ENCODE results near the gene CALY.
A peak's percentile ranks its signal among the peaks of the same experiment; 100 is the strongest.
"Not testable (repeated sequence)": the region's sequence is repeated elsewhere in the genome, so short reads cannot be mapped to it uniquely, and the experiment has no call there.

The CALY gene

DNA sequence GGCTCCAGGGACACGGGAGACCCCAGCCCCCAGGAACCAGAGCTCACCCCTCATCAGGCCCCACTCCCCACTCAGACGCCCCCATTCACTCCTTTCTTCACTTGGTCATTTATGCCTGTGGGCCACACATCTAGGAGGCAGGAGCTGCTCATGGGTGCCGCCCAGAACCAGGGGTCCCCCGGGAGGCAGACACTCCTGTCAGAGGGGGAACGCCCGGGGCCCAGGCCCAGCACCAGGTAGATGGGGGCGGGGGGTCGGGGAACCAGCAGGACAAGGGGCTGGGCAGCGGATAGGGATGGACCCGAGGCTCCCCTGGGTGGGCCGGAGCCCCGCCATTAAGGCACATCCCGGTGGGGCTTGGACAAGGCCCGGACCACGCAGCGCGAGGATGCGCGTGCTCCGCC, 11.8 kb downstream of the CALY start:
- H3K4me3 ChIP-seq (ENCODE audit: low read length in 2 of 2): peak overlapping the region; percentile 48 to 74
- WGBS, 2 donors (ENCODE audit: extremely low coverage in 2 of 2, insufficient read length in 2 of 2, insufficient replicate concordance in 1 of 2): no CpG with 5 or more reads among the region's 20 CpGs
- H2AK5ac ChIP-seq (ENCODE audit: low read depth, low read length): peak overlapping the region; percentile 96
- H2BK12ac ChIP-seq (ENCODE audit: low read length): peak overlapping the region; percentile 41
- peaks cover 0 to 44% (median 39%) of the 10 kb centered on the region in 3 experiments for H3K27me3 ChIP-seq (ENCODE audit: control insufficient read depth in 3 of 3, insufficient read depth in 3 of 3, low read depth in 1 of 3, low read length in 3 of 3)
- no peak overlapping the region for H3K4ac ChIP-seq (ENCODE audit: low read length)
- H2BK120ac ChIP-seq (ENCODE audit: low read depth, low read length): no peak overlapping the region
- H3K27ac ChIP-seq (replicated peaks; ENCODE audit: low read length): no peak overlapping the region
- no peak overlapping the region for H3K9ac ChIP-seq (ENCODE audit: low read depth, low read length, poor library complexity)
- DNase-seq (ENCODE audit: low spot score): no peak
- peak overlapping the region; percentile 89 for H3K4me2 ChIP-seq (ENCODE audit: insufficient read depth, low read length, poor library complexity, severe bottlenecking)
- no peak overlapping the region for H3K23ac ChIP-seq (ENCODE audit: low read depth, low read length, poor library complexity)
- H3K4me1 ChIP-seq (ENCODE audit: control insufficient read depth in 2 of 2, insufficient read depth in 1 of 2, low read depth in 1 of 2, low read length in 2 of 2): peaks cover 7 to 14% of the 10 kb centered on the region in 2 donors
- H4K91ac ChIP-seq (ENCODE audit: low read depth, low read length, poor library complexity): peak overlapping the region; percentile 53
- no peak overlapping the region for H2BK5ac ChIP-seq (ENCODE audit: low read length)
- H2BK15ac ChIP-seq (ENCODE audit: low read length): peak overlapping the region; percentile 99
- H3K14ac ChIP-seq (ENCODE audit: low read length): no peak overlapping the region
- H3K9me3 ChIP-seq (replicated peaks in 1 of 2; ENCODE audit: control insufficient read depth in 2 of 2, insufficient read depth in 1 of 2, low read depth in 1 of 2, low read length in 2 of 2): no peaks in the 10 kb centered on the region
- peaks cover 1% of the 10 kb centered on the region for H3K79me1 ChIP-seq (ENCODE audit: low read depth, low read length)
- peak overlapping the region; percentile 97 for H3K18ac ChIP-seq (ENCODE audit: low read length)
- peak overlapping the region; percentile 96 for H2AFZ ChIP-seq (ENCODE audit: low read length)
- H3K36me3 ChIP-seq (replicated peaks in 1 of 2; ENCODE audit: control insufficient read depth in 2 of 2, insufficient read depth in 2 of 2, low read length in 2 of 2): no peaks in the 10 kb centered on the region
- no peak overlapping the region for H4K8ac ChIP-seq (ENCODE audit: low read depth, low read length)

DNA sequence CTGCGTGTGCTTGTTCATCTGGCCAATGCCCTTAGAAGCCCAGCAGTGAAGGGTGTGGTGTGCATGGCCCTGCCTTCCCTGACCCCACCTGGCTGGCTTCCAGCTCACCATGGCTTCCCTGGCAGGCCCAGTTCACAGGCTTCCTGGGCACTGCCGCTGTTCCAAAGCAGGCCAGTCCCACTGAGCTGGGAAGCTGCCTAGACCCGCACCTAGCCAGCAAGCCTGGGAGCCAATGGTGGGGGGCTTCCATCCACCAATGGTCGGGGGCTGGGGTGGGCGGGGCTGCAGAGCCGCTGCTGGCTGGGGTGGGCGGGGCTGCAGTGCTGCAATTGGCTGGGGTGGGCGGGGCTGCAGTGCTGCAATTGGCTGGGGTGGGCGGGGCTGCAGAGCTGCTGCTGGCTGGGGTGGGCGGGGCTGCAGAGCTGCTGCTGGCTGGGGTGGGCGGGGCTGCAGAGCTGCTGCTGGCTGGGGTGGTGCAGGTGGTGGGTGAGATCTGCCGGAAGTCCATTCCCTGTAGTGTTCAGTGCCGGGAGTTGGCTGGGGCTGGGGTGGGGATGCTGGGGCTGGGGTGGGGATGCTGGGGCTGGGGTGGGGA, 12.4 kb downstream of the CALY start:
- Histone ChIP-seq H3K23ac (ENCODE audit: low read depth, low read length, poor library complexity) (peak overlapping the region; percentile 96), H3K27ac (replicated peaks; ENCODE audit: low read length) (peak overlapping the region; percentile 39), H3K14ac (ENCODE audit: low read length) (no peak overlapping the region), H3K4ac (ENCODE audit: low read length) (no peak overlapping the region), H2BK5ac (ENCODE audit: low read length) (no peak overlapping the region), H3K79me1 (ENCODE audit: low read depth, low read length) (peaks cover 3% of the 10 kb centered on the region), H3K4me3 (ENCODE audit: low read length in 2 of 2) (peak overlapping the region in 1 of 2 donors; percentile 11), H4K91ac (ENCODE audit: low read depth, low read length, poor library complexity) (no peak overlapping the region), H4K8ac (ENCODE audit: low read depth, low read length) (no peak overlapping the region), H3K9me3 (replicated peaks in 1 of 2; ENCODE audit: control insufficient read depth in 2 of 2, insufficient read depth in 1 of 2, low read depth in 1 of 2, low read length in 2 of 2) (no peaks in the 10 kb centered on the region), H2BK15ac (ENCODE audit: low read length) (peak overlapping the region; percentile 93), H2BK120ac (ENCODE audit: low read depth, low read length) (no peak overlapping the region), H3K4me2 (ENCODE audit: insufficient read depth, low read length, poor library complexity, severe bottlenecking) (peak overlapping the region; percentile 86), H2AFZ (ENCODE audit: low read length) (peak overlapping the region; percentile 81), H3K18ac (ENCODE audit: low read length) (peak overlapping the region; percentile 96), H2BK12ac (ENCODE audit: low read length) (peak overlapping the region; percentile 46), H3K27me3 (ENCODE audit: control insufficient read depth in 3 of 3, insufficient read depth in 3 of 3, low read depth in 1 of 3, low read length in 3 of 3) (peaks cover 0 to 44% (median 41%) of the 10 kb centered on the region in 3 experiments), H3K9ac (ENCODE audit: low read depth, low read length, poor library complexity) (peak overlapping the region; percentile 83), H3K4me1 (ENCODE audit: control insufficient read depth in 2 of 2, insufficient read depth in 1 of 2, low read depth in 1 of 2, low read length in 2 of 2) (peaks cover 4 to 13% of the 10 kb centered on the region in 2 donors), H3K36me3 (replicated peaks in 1 of 2; ENCODE audit: control insufficient read depth in 2 of 2, insufficient read depth in 2 of 2, low read length in 2 of 2) (no peaks in the 10 kb centered on the region), H2AK5ac (ENCODE audit: low read depth, low read length) (peak overlapping the region; percentile 61)
- no CpG with 5 or more reads among the region's 13 CpGs for WGBS, 2 donors (ENCODE audit: extremely low coverage in 2 of 2, insufficient read length in 2 of 2, insufficient replicate concordance in 1 of 2)
- no peak for DNase-seq (ENCODE audit: low spot score)

DNA sequence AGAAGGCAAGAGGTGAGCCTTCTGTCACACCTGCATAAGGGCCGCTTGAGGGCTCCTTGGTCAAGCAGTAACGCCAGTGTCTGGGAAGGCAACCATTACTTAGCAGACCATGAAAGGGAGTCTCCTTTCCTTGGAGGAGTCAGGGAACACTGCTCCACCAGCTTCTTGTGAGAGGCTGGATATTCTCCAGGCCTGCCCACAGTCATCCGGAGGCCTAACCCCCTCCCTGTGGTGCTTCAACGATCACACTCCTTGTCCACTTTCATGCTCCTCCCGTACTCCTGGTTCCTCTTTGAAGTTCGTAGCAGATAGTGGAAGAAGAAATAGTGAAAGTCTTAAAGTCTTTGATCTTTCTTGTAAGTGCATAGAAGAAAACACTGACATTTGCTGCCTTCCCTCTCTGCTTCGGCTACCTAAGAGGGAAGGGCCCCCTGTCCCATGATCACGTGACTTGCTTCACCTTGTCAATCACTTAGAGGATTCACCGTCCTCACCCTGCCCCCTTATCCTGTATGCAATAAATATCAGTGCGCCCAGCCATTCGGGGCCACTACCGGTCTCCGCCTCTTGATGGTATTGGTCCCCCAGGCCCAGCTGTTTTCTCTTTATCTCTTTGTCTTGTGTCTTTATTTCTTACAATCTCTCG, 14.5 kb downstream of the CALY start:
- H3K27ac ChIP-seq (replicated peaks; ENCODE audit: low read length); H2BK120ac ChIP-seq (ENCODE audit: low read depth, low read length); H3K23ac ChIP-seq (ENCODE audit: low read depth, low read length, poor library complexity); H4K91ac ChIP-seq (ENCODE audit: low read depth, low read length, poor library complexity); H3K4me3 ChIP-seq (ENCODE audit: low read length in 2 of 2); H3K9me3 ChIP-seq (replicated peaks in 1 of 2; ENCODE audit: control insufficient read depth in 2 of 2, insufficient read depth in 1 of 2, low read depth in 1 of 2, low read length in 2 of 2); H3K4me2 ChIP-seq (ENCODE audit: insufficient read depth, low read length, poor library complexity, severe bottlenecking); H2AFZ ChIP-seq (ENCODE audit: low read length); H3K9ac ChIP-seq (ENCODE audit: low read depth, low read length, poor library complexity); H2AK5ac ChIP-seq (ENCODE audit: low read depth, low read length); H2BK5ac ChIP-seq (ENCODE audit: low read length); H4K8ac ChIP-seq (ENCODE audit: low read depth, low read length); H2BK12ac ChIP-seq (ENCODE audit: low read length); H3K14ac ChIP-seq (ENCODE audit: low read length); H3K4ac ChIP-seq (ENCODE audit: low read length); H2BK15ac ChIP-seq (ENCODE audit: low read length); H3K4me1 ChIP-seq (ENCODE audit: control insufficient read depth in 2 of 2, insufficient read depth in 1 of 2, low read depth in 1 of 2, low read length in 2 of 2); H3K79me1 ChIP-seq (ENCODE audit: low read depth, low read length); DNase-seq (ENCODE audit: low spot score); H3K18ac ChIP-seq (ENCODE audit: low read length); H3K36me3 ChIP-seq (replicated peaks in 1 of 2; ENCODE audit: control insufficient read depth in 2 of 2, insufficient read depth in 2 of 2, low read length in 2 of 2): not testable (repeated sequence)
- no CpG with 5 or more reads among the region's 14 CpGs for WGBS, 2 donors (ENCODE audit: extremely low coverage in 2 of 2, insufficient read length in 2 of 2, insufficient replicate concordance in 1 of 2)
- H3K27me3 ChIP-seq (ENCODE audit: control insufficient read depth in 3 of 3, insufficient read depth in 3 of 3, low read depth in 1 of 3, low read length in 3 of 3): peaks cover 0 to 28% (median 25%) of the 10 kb centered on the region in 3 experiments

DNA sequence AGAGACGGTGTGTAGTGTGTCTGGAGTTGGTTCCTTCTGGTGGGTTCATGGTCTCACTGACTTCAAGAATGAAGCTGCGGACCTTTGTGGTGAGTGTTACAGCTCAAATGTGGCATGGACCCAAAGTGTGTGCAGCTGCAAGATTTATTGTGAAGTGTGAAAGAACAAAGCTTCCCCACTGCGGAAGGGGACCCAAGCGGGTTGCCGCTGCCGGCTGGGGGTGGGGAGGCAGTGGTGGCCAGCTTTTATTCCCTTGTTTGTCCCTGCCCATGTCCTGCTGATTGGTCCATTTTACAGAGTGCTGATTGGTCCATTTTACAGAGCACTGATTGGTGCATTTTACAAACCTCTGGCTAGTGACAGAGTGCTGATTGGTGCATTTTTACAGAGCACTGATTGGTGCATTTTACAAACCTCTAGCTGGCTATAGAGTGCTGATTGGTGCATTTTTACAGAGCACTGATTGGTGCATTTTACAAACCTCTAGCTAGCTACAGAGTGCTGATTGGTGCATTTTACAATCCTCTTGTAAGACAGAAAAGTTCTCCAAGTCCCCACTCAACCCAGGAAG, 15.8 kb downstream of the CALY start:
- H3K18ac ChIP-seq (ENCODE audit: low read length); H2BK5ac ChIP-seq (ENCODE audit: low read length); H4K91ac ChIP-seq (ENCODE audit: low read depth, low read length, poor library complexity); H2BK12ac ChIP-seq (ENCODE audit: low read length); H3K4me3 ChIP-seq (ENCODE audit: low read length in 2 of 2); H3K9me3 ChIP-seq (replicated peaks in 1 of 2; ENCODE audit: control insufficient read depth in 2 of 2, insufficient read depth in 1 of 2, low read depth in 1 of 2, low read length in 2 of 2); H3K27ac ChIP-seq (replicated peaks; ENCODE audit: low read length); H2AFZ ChIP-seq (ENCODE audit: low read length); H3K4me1 ChIP-seq (ENCODE audit: control insufficient read depth in 2 of 2, insufficient read depth in 1 of 2, low read depth in 1 of 2, low read length in 2 of 2); H3K36me3 ChIP-seq (replicated peaks in 1 of 2; ENCODE audit: control insufficient read depth in 2 of 2, insufficient read depth in 2 of 2, low read length in 2 of 2); H2BK15ac ChIP-seq (ENCODE audit: low read length); H3K9ac ChIP-seq (ENCODE audit: low read depth, low read length, poor library complexity); H3K79me1 ChIP-seq (ENCODE audit: low read depth, low read length); DNase-seq (ENCODE audit: low spot score); H3K4me2 ChIP-seq (ENCODE audit: insufficient read depth, low read length, poor library complexity, severe bottlenecking); H3K14ac ChIP-seq (ENCODE audit: low read length); H2AK5ac ChIP-seq (ENCODE audit: low read depth, low read length); H3K23ac ChIP-seq (ENCODE audit: low read depth, low read length, poor library complexity); H4K8ac ChIP-seq (ENCODE audit: low read depth, low read length); H3K4ac ChIP-seq (ENCODE audit: low read length); H2BK120ac ChIP-seq (ENCODE audit: low read depth, low read length): not testable (repeated sequence)
- H3K27me3 ChIP-seq (ENCODE audit: control insufficient read depth in 3 of 3, insufficient read depth in 3 of 3, low read depth in 1 of 3, low read length in 3 of 3): peaks cover 0 to 16% (median 12%) of the 10 kb centered on the region in 3 experiments
- no CpG with 5 or more reads among the region's 6 CpGs for WGBS, 2 donors (ENCODE audit: extremely low coverage in 2 of 2, insufficient read length in 2 of 2, insufficient replicate concordance in 1 of 2)
